ENCODE measurements around the gene FAM163B. TPM values are rescaled to one million over a fixed set of nuclear protein-coding genes. Genes with fewer than 3 reads are reported as not detected.

FAM163B gene
- total RNA-seq, 1 donor: not detected

GRCh38 chr9:133616643-133617405 is 7.6 kb upstream of the FAM163B start:
- no peak for DNase-seq (ENCODE audit: low read depth)
- no peak for TF ChIP-seq CTCF (IDR thresholded peaks at IDR 0.05; ENCODE audit: insufficient read depth, low read length)
- no peak overlapping the region for H3K4me3 ChIP-seq (ENCODE audit: low read depth, low read length)

- no peak for DNase-seq (ENCODE audit: low read depth)
- no peak for TF ChIP-seq CTCF (IDR thresholded peaks at IDR 0.05; ENCODE audit: insufficient read depth, low read length)
- no peak overlapping the region for H3K4me3 ChIP-seq (ENCODE audit: low read depth, low read length)
These were observed 6.5 kb upstream of the FAM163B start for GRCh38 chr9:133615606-133616188.

GRCh38 chr9:133615186-133615585 is 6.0 kb upstream of the FAM163B start:
- TF ChIP-seq CTCF (IDR thresholded peaks at IDR 0.05; ENCODE audit: insufficient read depth, low read length): no peak

GRCh38 chr9:133614678-133615077 is 5.5 kb upstream of the FAM163B start:
- TF ChIP-seq CTCF (IDR thresholded peaks at IDR 0.05; ENCODE audit: insufficient read depth, low read length): no peak
- H3K4me3 ChIP-seq (ENCODE audit: low read depth, low read length): no peak overlapping the region
- DNase-seq (ENCODE audit: low read depth): no peak

More at GRCh38 chr9:133615186-133615585, 6.0 kb upstream of the FAM163B start:
- no peak overlapping the region for H3K4me3 ChIP-seq (ENCODE audit: low read depth, low read length)
- no peak for DNase-seq (ENCODE audit: low read depth)

- no peak for DNase-seq (ENCODE audit: low read depth)
- TF ChIP-seq CTCF (IDR thresholded peaks at IDR 0.05; ENCODE audit: insufficient read depth, low read length): no peak
These were observed 4.9 kb upstream of the FAM163B start for GRCh38 chr9:133614056-133614455.

GRCh38 chr9:133613432-133613831 is 4.2 kb upstream of the FAM163B start:
- DNase-seq (ENCODE audit: low read depth): no peak
- no peak for TF ChIP-seq CTCF (IDR thresholded peaks at IDR 0.05; ENCODE audit: insufficient read depth, low read length)
- H3K4me3 ChIP-seq (ENCODE audit: low read depth, low read length): no peak overlapping the region

More at GRCh38 chr9:133614056-133614455, 4.9 kb upstream of the FAM163B start:
- H3K4me3 ChIP-seq (ENCODE audit: low read depth, low read length): no peak overlapping the region

Measured in fibroblast of the aortic adventitia (primary cell).